Prostate gland (tissue), 2 donors: ENCODE measurements around the gene AFAP1.

Source experiments
- POLR2A ChIP-seq: fragments of 450-650 bp; IDR thresholded peaks from one replicate; pipeline ENCODE4 v1.6.1; 2016; ENCODE audit warnings: antibody characterized with exemption, mild to moderate bottlenecking
- TF ChIP-seq, protein P1 (sequence below), 4 experiments: fragments of 200-600 bp in 2 of 4; fragments of 450-650 bp in 2 of 4; sonication (generic) in 2 of 4; IDR thresholded peaks; 1 replicate in 3 of 4; 2 replicates in 1 of 4; pipeline ENCODE4 v1.5.1; 2016 to 2019; ENCODE audit warnings: antibody characterized with exemption in 4 of 4, mild to moderate bottlenecking in 2 of 4, moderate library complexity in 2 of 4

DNA sequence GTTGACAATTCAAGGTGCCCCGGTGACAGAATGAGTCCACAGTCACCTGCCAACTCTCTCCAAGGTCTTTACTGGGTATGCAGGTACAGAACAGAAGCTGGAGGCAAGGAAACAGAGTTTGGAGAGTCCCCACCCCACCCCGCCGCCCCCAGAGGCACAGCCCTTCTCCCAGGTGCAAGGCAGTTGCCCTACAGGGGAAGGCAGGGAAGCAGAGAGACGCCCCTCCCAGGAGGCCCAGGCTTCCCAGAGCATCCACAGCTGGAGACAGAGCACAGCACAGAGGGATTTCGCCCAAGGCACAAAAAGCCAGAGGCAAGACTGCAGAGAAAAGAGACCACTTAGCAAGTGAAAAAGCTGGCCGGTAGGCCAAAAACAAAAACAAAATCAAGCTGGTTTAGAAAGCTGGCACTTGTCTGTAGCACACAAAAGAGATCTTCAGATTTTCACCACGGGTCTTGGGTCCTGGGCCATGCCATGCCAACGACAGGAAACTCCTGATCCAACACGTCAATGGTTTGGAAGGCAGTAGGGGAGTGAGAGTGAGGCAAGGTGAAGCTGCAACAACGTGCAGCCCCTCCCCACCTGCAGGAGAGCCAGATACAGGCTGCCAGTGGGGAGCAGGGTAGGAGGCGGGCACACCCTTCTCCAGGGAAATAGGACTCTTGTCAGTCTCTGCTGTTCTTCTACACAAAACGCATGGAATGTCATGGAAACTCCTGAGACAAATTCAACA, 113.3 kb downstream of the AFAP1 start:
- TF ChIP-seq, protein P1, sequence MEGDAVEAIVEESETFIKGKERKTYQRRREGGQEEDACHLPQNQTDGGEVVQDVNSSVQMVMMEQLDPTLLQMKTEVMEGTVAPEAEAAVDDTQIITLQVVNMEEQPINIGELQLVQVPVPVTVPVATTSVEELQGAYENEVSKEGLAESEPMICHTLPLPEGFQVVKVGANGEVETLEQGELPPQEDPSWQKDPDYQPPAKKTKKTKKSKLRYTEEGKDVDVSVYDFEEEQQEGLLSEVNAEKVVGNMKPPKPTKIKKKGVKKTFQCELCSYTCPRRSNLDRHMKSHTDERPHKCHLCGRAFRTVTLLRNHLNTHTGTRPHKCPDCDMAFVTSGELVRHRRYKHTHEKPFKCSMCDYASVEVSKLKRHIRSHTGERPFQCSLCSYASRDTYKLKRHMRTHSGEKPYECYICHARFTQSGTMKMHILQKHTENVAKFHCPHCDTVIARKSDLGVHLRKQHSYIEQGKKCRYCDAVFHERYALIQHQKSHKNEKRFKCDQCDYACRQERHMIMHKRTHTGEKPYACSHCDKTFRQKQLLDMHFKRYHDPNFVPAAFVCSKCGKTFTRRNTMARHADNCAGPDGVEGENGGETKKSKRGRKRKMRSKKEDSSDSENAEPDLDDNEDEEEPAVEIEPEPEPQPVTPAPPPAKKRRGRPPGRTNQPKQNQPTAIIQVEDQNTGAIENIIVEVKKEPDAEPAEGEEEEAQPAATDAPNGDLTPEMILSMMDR (IDR thresholded peaks at IDR 0.05): no peak
- no peak for TF ChIP-seq POLR2A
